Tibial artery (tissue), 4 donors: ENCODE measurements around the gene TIE1.
A peak's percentile ranks its signal among the peaks of the same experiment; 100 is the strongest.

Experiments used
- DNase-seq, 2 donors: peaks; one replicate each; pipeline ENCODE4 v3.0.0-alpha.2; 2019
- H3K27ac ChIP-seq, 2 donors: fragments of 200-600 bp; sonication (generic) in 1 of 2; 1 replicate in 1 of 2; 2 replicates in 1 of 2; pipeline ENCODE4 v1.5.1; 2018 to 2019; ENCODE audit warnings: mild to moderate bottlenecking in 1 of 2
- H3K27me3 ChIP-seq, 2 donors: fragments of 200-600 bp; sonication (generic) in 1 of 2; one replicate each; pipeline versions ENCODE4 v1.5.1 to v1.6.0; 2016 to 2019
- H3K36me3 ChIP-seq, 3 donors: fragments of 200-600 bp; sonication (generic) in 2 of 3; one replicate each; pipeline ENCODE4 v1.5.1; 2016 to 2019; ENCODE audit warnings: mild to moderate bottlenecking in 2 of 3
- H3K4me1 ChIP-seq, 4 donors: fragments of 200-600 bp; sonication (generic) in 2 of 4; 1 replicate in 3 of 4; 2 replicates in 1 of 4; pipeline ENCODE4 v1.5.1; 2016 to 2019
- H3K4me3 ChIP-seq, 2 donors: fragments of 200-600 bp; sonication (generic) in 1 of 2; 1 replicate in 1 of 2; 2 replicates in 1 of 2; pipeline ENCODE4 v1.5.1; 2018 to 2019; ENCODE audit warnings: mild to moderate bottlenecking in 2 of 2
- H3K9me3 ChIP-seq, 3 donors: fragments of 200-600 bp; sonication (generic) in 1 of 3; one replicate each; pipeline ENCODE4 v1.5.1; 2016 to 2019
- CTCF ChIP-seq, 2 experiments: fragments of 200-600 bp in 1 of 2; fragments of 450-650 bp in 1 of 2; IDR thresholded peaks; one replicate each; pipeline ENCODE4 v1.5.1; 2017 to 2019; ENCODE audit warnings: antibody characterized with exemption in 2 of 2, mild to moderate bottlenecking in 1 of 2, moderate library complexity in 1 of 2
- intact Hi-C: fragments of 100-400 bp; cut with DNase I; formaldehyde crosslinking; loops from one replicate; pipeline ENCODE4 v1.15.0; 2023; ENCODE audit warnings: low total_unique reads

TIE1 gene

GRCh38 chr1:43300378-43301094, at the start of gene TIE1:
TSS of gene TIE1 (plus strand) at chr1:43300982. CDS start at chr1:43301072, 90 bp downstream.
- H3K27me3 ChIP-seq = no peaks in the 10 kb centered on the region
- peaks cover 0 to 21% (median 6%) of the 10 kb centered on the region in 4 donors for H3K4me1 ChIP-seq
- no peaks in the 10 kb centered on the region for H3K9me3 ChIP-seq
- H3K4me3 ChIP-seq = peak within 1 kb of the TSS; percentile 18 to 25
- H3K36me3 ChIP-seq = no peaks in the 10 kb centered on the region
- no peak for DNase-seq
- no peak within 1 kb of the TSS for H3K27ac ChIP-seq
- no peak for TF ChIP-seq CTCF (IDR thresholded peaks at IDR 0.05)
- intact Hi-C loops = no loop called here

GRCh38 chr1:43251024-43251423, 49.8 kb upstream of the TIE1 start:
- Histone ChIP-seq H3K27ac (no peak overlapping the region), H3K4me3 (no peak overlapping the region), H3K4me1 (no peaks in the 10 kb centered on the region), H3K9me3 (no peaks in the 10 kb centered on the region), H3K27me3 (no peaks in the 10 kb centered on the region), H3K36me3 (no peaks in the 10 kb centered on the region)
- peak in 1 of 2 donors; percentile 15 for DNase-seq
- no peak for TF ChIP-seq CTCF (IDR thresholded peaks at IDR 0.05)
- intact Hi-C loops = no loop called here

GRCh38 chr1:43252225-43252624, 48.6 kb upstream of the TIE1 start:
- Histone ChIP-seq H3K27ac (no peak overlapping the region), H3K27me3 (no peaks in the 10 kb centered on the region), H3K36me3 (no peaks in the 10 kb centered on the region), H3K9me3 (no peaks in the 10 kb centered on the region), H3K4me1 (no peaks in the 10 kb centered on the region), H3K4me3 (no peak overlapping the region)
- DNase-seq = no peak
- TF ChIP-seq CTCF (IDR thresholded peaks at IDR 0.05) = no peak
- intact Hi-C loops = no loop called here

GRCh38 chr1:43253173-43253572, 47.6 kb upstream of the TIE1 start:
- Histone ChIP-seq H3K9me3 (no peaks in the 10 kb centered on the region), H3K4me3 (no peak overlapping the region), H3K4me1 (no peaks in the 10 kb centered on the region), H3K27me3 (no peaks in the 10 kb centered on the region), H3K36me3 (no peaks in the 10 kb centered on the region), H3K27ac (no peak overlapping the region)
- intact Hi-C loops = no loop called here
- DNase-seq = peak in 1 of 2 donors; percentile 48
- TF ChIP-seq CTCF (IDR thresholded peaks at IDR 0.05) = no peak

GRCh38 chr1:43253876-43254275, 46.9 kb upstream of the TIE1 start:
- no peaks in the 10 kb centered on the region for H3K27me3 ChIP-seq
- no peak for TF ChIP-seq CTCF (IDR thresholded peaks at IDR 0.05)
- no peak overlapping the region for H3K27ac ChIP-seq
- H3K9me3 ChIP-seq = no peaks in the 10 kb centered on the region
- no peak overlapping the region for H3K4me3 ChIP-seq
- no peaks in the 10 kb centered on the region for H3K36me3 ChIP-seq
- intact Hi-C loops = no loop called here
- no peak for DNase-seq
- no peaks in the 10 kb centered on the region for H3K4me1 ChIP-seq
